ENCODE results near the gene CUEDC2. TPM values are rescaled to one million over a fixed set of nuclear protein-coding genes. Genes with fewer than 3 reads are reported as not detected.

Gene CUEDC2
- total RNA-seq, 1 donor from 2014 or later, result 29.7 TPM

- no peaks in the 10 kb centered on the region for H3K36me3 ChIP-seq (ENCODE audit: control insufficient read depth, insufficient read depth, low read length)
- no peak for TF ChIP-seq CTCF (IDR thresholded peaks at IDR 0.05; ENCODE audit: insufficient read depth, low read length, severe bottlenecking)
- H3K4me3 ChIP-seq (ENCODE audit: low read depth, low read length), result no peak overlapping the region
- H3K27me3 ChIP-seq (ENCODE audit: control insufficient read depth, insufficient read depth, low read length), result no peaks in the 10 kb centered on the region
- DNase-seq (ENCODE audit: low read depth) (no peak), FAIRE-seq (no peak)
Observed at GRCh38 chr10:102438374-102438773, 6.0 kb upstream of the CUEDC2 start.

- no peaks in the 10 kb centered on the region for H3K36me3 ChIP-seq (ENCODE audit: control insufficient read depth, insufficient read depth, low read length)
- H3K4me3 ChIP-seq (ENCODE audit: low read depth, low read length), result no peak overlapping the region
- FAIRE-seq, result no peak
- H3K27me3 ChIP-seq (ENCODE audit: control insufficient read depth, insufficient read depth, low read length), result no peaks in the 10 kb centered on the region
- DNase-seq (ENCODE audit: low read depth), result no peak
- TF ChIP-seq CTCF (IDR thresholded peaks at IDR 0.05; ENCODE audit: insufficient read depth, low read length, severe bottlenecking), result no peak
Observed at GRCh38 chr10:102437515-102437914, 5.1 kb upstream of the CUEDC2 start.

- no peak for TF ChIP-seq CTCF (IDR thresholded peaks at IDR 0.05; ENCODE audit: insufficient read depth, low read length, severe bottlenecking)
- Histone ChIP-seq H3K36me3 (ENCODE audit: control insufficient read depth, insufficient read depth, low read length) (no peaks in the 10 kb centered on the region), H3K27me3 (ENCODE audit: control insufficient read depth, insufficient read depth, low read length) (no peaks in the 10 kb centered on the region), H3K4me3 (ENCODE audit: low read depth, low read length) (no peak overlapping the region)
- DNase-seq (ENCODE audit: low read depth) (no peak), FAIRE-seq (no peak)
Observed at GRCh38 chr10:102436312-102436711, 3.9 kb upstream of the CUEDC2 start.

- Histone ChIP-seq H3K36me3 (ENCODE audit: control insufficient read depth, insufficient read depth, low read length) (no peaks in the 10 kb centered on the region), H3K4me3 (ENCODE audit: low read depth, low read length) (no peak overlapping the region), H3K27me3 (ENCODE audit: control insufficient read depth, insufficient read depth, low read length) (no peaks in the 10 kb centered on the region)
- FAIRE-seq (no peak), DNase-seq (ENCODE audit: low read depth) (no peak)
- TF ChIP-seq CTCF (IDR thresholded peaks at IDR 0.05; ENCODE audit: insufficient read depth, low read length, severe bottlenecking), result no peak
Observed at GRCh38 chr10:102435529-102436233, 3.3 kb upstream of the CUEDC2 start.

- Histone ChIP-seq H3K36me3 (ENCODE audit: control insufficient read depth, insufficient read depth, low read length) (no peaks in the 10 kb centered on the region), H3K4me3 (ENCODE audit: low read depth, low read length) (no peak overlapping the region), H3K27me3 (ENCODE audit: control insufficient read depth, insufficient read depth, low read length) (no peaks in the 10 kb centered on the region)
- no peak for TF ChIP-seq CTCF (IDR thresholded peaks at IDR 0.05; ENCODE audit: insufficient read depth, low read length, severe bottlenecking)
- DNase-seq (ENCODE audit: low read depth) (no peak), FAIRE-seq (no peak)
Observed at GRCh38 chr10:102435133-102435497, 2.7 kb upstream of the CUEDC2 start.

Data from bronchial epithelial cell (primary cell).